OCI-LY3 (cell line): ENCODE measurements around the gene DHRSX.
A peak's percentile ranks its signal among the peaks of the same experiment; 100 is the strongest.

Source experiments
- H2AFZ ChIP-seq: fragments of 200-600, 300-600 bp; shearing (Covaris generic); 2 replicates; pipeline ENCODE4 v1.6.0; 2014; ENCODE audit warnings: antibody characterized with exemption, low read depth, low read length
- H3K27ac ChIP-seq: fragments of 200-600, 300-600 bp; sonication (generic); 2 replicates; pipeline ENCODE4 v1.5.1; 2014; ENCODE audit warnings: mild to moderate bottlenecking, low read length, moderate library complexity, mixed read lengths
- H3K27me3 ChIP-seq: fragments of 200-600, 300-600 bp; sonication (generic); 2 replicates; pipeline ENCODE4 v1.6.1; 2014; ENCODE audit warnings: low read depth, low read length, mixed read lengths
- H3K36me3 ChIP-seq: fragments of 200-600, 300-600 bp; sonication (generic); replicated peaks from 2 replicates; pipeline ENCODE3; 2014; ENCODE audit warnings: low read depth, low read length, mixed read lengths
- H3K4me1 ChIP-seq: fragments of 300-600, 200-600 bp; sonication (generic); 2 replicates; pipeline ENCODE4 v1.6.1; 2014; ENCODE audit warnings: low read length, mixed read lengths
- H3K4me2 ChIP-seq: fragments of 200-600, 300-600 bp; sonication (generic); 2 replicates; pipeline ENCODE4 v1.6.1; 2014; ENCODE audit warnings: low read length, mixed read lengths
- H3K4me3 ChIP-seq: fragments of 300-600, 200-600 bp; sonication (generic); 2 replicates; pipeline ENCODE4 v1.5.1; 2014; ENCODE audit warnings: antibody characterized with exemption, mild to moderate bottlenecking, low read length, moderate library complexity
- H3K79me2 ChIP-seq: fragments of 300-600, 200-600 bp; shearing (Covaris generic); 2 replicates; pipeline ENCODE4 v1.6.1; 2014; ENCODE audit warnings: mild to moderate bottlenecking, low read length, mixed read lengths
- H3K9ac ChIP-seq: fragments of 300-600, 200-600 bp; shearing (Covaris generic); 2 replicates; pipeline ENCODE4 v1.6.0; 2014; ENCODE audit warnings: mild to moderate bottlenecking, low read length, moderate library complexity
- H3K9me3 ChIP-seq: fragments of 200-600, 300-600 bp; shearing (Covaris generic); 2 replicates; pipeline ENCODE4 v1.6.1; 2014; ENCODE audit warnings: low read length, mixed read lengths; ENCODE audit not compliant: insufficient read depth
- H4K20me1 ChIP-seq: fragments of 200-600, 300-600 bp; sonication (generic); 2 replicates; pipeline ENCODE4 v1.6.1; 2016; ENCODE audit warnings: low read length, mixed read lengths; ENCODE audit not compliant: insufficient read depth
- CTCF ChIP-seq: fragments of 200-600, 300-600 bp; sonication (generic); IDR thresholded peaks from 2 replicates; pipeline ENCODE4 v1.5.1; 2014; ENCODE audit warnings: antibody characterized with exemption, low read length, low read depth
- EZH2phosphoT487 ChIP-seq: fragments of 200-600 bp; shearing (Covaris generic); IDR thresholded peaks from 2 replicates; pipeline ENCODE4 v1.6.1; 2018; ENCODE audit warnings: antibody characterized with exemption, mixed run types, low read depth

DHRSX gene

GRCh38 chrX:2177541-2177940, 323.2 kb downstream of the DHRSX start:
- no peaks in the 10 kb centered on the region for H3K27me3 ChIP-seq
- H3K9me3 ChIP-seq: no peaks in the 10 kb centered on the region
- peaks cover 91% of the 10 kb centered on the region for H3K4me1 ChIP-seq
- no peaks in the 10 kb centered on the region for H4K20me1 ChIP-seq
- no peaks in the 10 kb centered on the region for H3K79me2 ChIP-seq
- peak overlapping the region; percentile 99 for H3K27ac ChIP-seq
- TF ChIP-seq CTCF: no peak
- no peak for TF ChIP-seq EZH2phosphoT487
- H3K9ac ChIP-seq: peak overlapping the region; percentile 80; the same call in 1 of the 2 replicates
- H2AFZ ChIP-seq: no peak overlapping the region
- peak overlapping the region; percentile 48 for H3K4me3 ChIP-seq
- H3K36me3 ChIP-seq: peaks cover 37% of the 10 kb centered on the region
- peak overlapping the region; percentile 64 for H3K4me2 ChIP-seq

- TF ChIP-seq EZH2phosphoT487: no peak
- no peak for TF ChIP-seq CTCF
- peak overlapping the region; percentile 99 for H3K27ac ChIP-seq
- H3K4me3 ChIP-seq: no peak overlapping the region
- H3K4me1 ChIP-seq: peaks cover 91% of the 10 kb centered on the region
- no peaks in the 10 kb centered on the region for H4K20me1 ChIP-seq
- peaks cover 31% of the 10 kb centered on the region for H3K36me3 ChIP-seq
- no peak overlapping the region for H3K9ac ChIP-seq
- H3K9me3 ChIP-seq: no peaks in the 10 kb centered on the region
- no peak overlapping the region for H3K4me2 ChIP-seq
- no peak overlapping the region for H2AFZ ChIP-seq
- H3K79me2 ChIP-seq: no peaks in the 10 kb centered on the region
- no peaks in the 10 kb centered on the region for H3K27me3 ChIP-seq
These were observed 324.0 kb downstream of the DHRSX start for GRCh38 chrX:2176733-2177132.

- peak overlapping the region; percentile 99; the same call in 1 of the 2 replicates for H3K27ac ChIP-seq
- no peaks in the 10 kb centered on the region for H3K9me3 ChIP-seq
- H3K4me2 ChIP-seq: no peak overlapping the region
- no peaks in the 10 kb centered on the region for H3K79me2 ChIP-seq
- H3K36me3 ChIP-seq: peaks cover 28% of the 10 kb centered on the region
- H3K4me1 ChIP-seq: peaks cover 91% of the 10 kb centered on the region
- no peak overlapping the region for H3K4me3 ChIP-seq
- no peak overlapping the region for H3K9ac ChIP-seq
- H2AFZ ChIP-seq: no peak overlapping the region
- no peaks in the 10 kb centered on the region for H4K20me1 ChIP-seq
- TF ChIP-seq EZH2phosphoT487 (no peak), CTCF (no peak)
- H3K27me3 ChIP-seq: no peaks in the 10 kb centered on the region
These were observed 324.5 kb downstream of the DHRSX start for GRCh38 chrX:2176274-2176673.

GRCh38 chrX:2172359-2172758, 328.4 kb downstream of the DHRSX start:
- H3K27me3 ChIP-seq: no peaks in the 10 kb centered on the region
- peaks cover 25% of the 10 kb centered on the region for H3K36me3 ChIP-seq
- 0 out of 2 replicates have a peak overlapping the region, but pooled peaks have one; percentile 22 for H2AFZ ChIP-seq
- TF ChIP-seq EZH2phosphoT487: no peak
- no peak for TF ChIP-seq CTCF
- peak overlapping the region; percentile 44; the same call in 1 of the 2 replicates for H3K4me2 ChIP-seq
- no peak overlapping the region for H3K4me3 ChIP-seq
- peak overlapping the region; percentile 24; the same call in 1 of the 2 replicates for H3K9ac ChIP-seq
- H3K9me3 ChIP-seq: no peaks in the 10 kb centered on the region
- H4K20me1 ChIP-seq: no peaks in the 10 kb centered on the region
- peaks cover 78% of the 10 kb centered on the region for H3K4me1 ChIP-seq
- H3K27ac ChIP-seq: peak overlapping the region; percentile 70
- H3K79me2 ChIP-seq: no peaks in the 10 kb centered on the region
